Muscle of back (tissue), 11 donors: Measurements from ENCODE around the gene GPR153. TPM values are rescaled to one million over a fixed set of nuclear protein-coding genes. Genes with fewer than 3 reads are reported as not detected.
"Not testable (repeated sequence)": the region's sequence is repeated elsewhere in the genome, so short reads cannot be mapped to it uniquely, and the experiment has no call there.

Experiments
- DNase-seq, 3 donors: peaks; one replicate each; pipeline versions ENCODE4 v3.0.0 to v3.0.0-alpha.2; 2013
- polyA plus RNA-seq, 10 donors: library from polyadenylated mRNA; unstranded; fragments of 120-200 nt; gene quantifications; one replicate each; pipeline ENCODE4 v1.2.1, GENCODE V29; 2013; ENCODE audit not compliant: insufficient read length in 10 of 10

Gene GPR153
- polyA plus RNA-seq, 10 donors = 9.5 to 26.1 (median 14.6) TPM

DNA sequence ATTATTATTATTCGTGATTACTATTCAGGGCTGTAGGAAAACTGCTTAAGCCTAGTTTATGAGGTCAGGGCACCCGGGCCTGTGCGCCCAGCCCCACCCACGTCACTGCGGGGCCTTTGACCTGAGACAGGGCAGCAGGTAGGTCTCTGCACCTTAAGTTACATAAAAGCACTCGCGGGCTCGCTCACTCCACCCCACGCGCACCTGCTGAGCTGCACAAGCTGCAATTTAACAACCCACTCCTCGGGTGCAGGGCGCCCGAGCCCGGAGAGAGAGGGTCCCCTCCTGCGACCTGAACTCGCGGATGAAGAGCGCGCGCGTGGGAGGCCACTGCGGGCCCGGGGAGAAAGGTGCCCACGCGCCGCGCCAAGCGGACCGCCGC is 25.6 kb downstream of the GPR153 start:
- peak in 1 of 3 donors; percentile 23 for DNase-seq

- DNase-seq = peak in 1 of 3 donors; percentile 26
Measured at GRCh38 chr1:6234502-6235295, 26.2 kb downstream of the GPR153 start.

DNA sequence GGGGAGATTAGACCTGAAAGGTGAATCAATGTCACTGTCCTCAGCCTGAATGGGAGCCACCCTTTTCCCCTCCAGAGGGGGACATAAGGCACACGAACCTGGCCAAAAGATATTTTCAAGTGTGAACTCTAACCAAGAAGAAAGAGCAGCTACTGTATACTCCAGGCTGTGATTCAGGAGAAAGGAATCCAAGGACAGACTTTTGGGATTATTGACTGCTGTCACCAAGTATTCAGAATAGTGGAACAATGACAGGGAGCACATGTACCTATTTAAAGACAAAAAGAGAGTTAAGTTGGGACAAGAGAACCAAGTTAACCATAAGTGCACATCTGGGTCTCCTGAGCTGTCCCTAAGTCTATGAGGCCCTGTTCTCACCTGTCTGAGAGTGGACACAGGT is 27.5 kb downstream of the GPR153 start:
- no peak for DNase-seq

DNA sequence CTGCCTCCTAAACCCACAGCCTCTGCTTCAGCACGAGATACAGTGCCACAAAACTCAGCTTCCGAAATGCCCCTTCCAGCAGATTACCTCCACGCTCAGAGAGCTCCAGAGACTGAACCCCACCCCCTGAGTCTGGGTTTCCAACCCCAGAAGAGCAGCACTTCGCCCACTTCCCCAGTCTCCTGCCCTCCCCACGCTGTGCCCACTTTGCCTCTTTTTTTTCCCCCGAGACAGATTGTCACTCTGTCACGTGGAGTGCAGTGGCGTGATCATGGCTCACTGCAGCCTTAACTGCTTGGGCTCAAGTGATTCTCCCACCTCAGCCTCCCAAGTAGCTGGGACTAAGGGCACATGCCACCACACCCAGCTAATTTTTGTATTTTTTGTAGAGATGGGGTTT is 35.2 kb downstream of the GPR153 start:
- no peak for DNase-seq

GRCh38 chr1:6224718-6225117 is 36.2 kb downstream of the GPR153 start:
- DNase-seq = no peak

DNA sequence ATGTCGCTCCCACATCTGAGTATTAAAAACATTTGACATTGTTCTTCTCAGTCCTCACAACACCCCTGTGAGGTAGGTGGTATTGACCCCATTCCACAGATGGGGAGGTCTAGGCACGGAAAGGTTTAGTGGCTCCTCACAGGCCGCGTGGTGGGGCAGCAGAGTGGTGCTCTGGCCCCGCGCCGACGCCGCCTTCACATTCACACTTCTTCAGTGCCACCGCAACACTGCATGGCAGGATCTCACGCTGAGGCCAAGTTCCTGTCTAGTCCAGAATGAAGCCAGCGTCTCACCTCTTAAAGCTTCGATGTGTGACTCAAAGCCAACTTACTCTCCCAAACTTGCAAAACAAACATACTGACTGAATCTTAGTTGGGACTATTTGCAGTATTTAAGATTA is 37.3 kb downstream of the GPR153 start:
- DNase-seq = no peak

DNA sequence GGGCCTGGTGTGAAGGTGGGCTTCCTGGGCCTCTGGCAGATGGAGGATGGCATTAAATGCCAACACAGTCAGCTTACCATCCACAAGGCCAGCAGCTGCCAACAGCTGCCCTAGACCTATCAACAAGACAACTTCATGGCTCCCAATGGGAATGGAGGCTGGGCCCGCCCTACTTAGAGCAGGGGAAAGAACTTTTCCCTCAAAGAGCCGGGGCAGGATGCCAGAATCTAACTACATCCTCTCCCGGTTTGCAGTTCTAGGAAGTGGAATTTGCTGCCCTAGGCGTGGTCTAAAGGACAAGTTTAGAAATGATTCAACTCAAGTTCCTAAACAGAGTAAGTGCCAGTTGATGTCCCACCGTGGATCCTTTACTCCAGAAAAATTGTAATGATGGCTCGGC is 38.3 kb downstream of the GPR153 start:
- DNase-seq = peak; percentile 41 to 88 (median 74)

- no peak for DNase-seq
Measured at GRCh38 chr1:6221210-6221784, 39.6 kb downstream of the GPR153 start.

DNA sequence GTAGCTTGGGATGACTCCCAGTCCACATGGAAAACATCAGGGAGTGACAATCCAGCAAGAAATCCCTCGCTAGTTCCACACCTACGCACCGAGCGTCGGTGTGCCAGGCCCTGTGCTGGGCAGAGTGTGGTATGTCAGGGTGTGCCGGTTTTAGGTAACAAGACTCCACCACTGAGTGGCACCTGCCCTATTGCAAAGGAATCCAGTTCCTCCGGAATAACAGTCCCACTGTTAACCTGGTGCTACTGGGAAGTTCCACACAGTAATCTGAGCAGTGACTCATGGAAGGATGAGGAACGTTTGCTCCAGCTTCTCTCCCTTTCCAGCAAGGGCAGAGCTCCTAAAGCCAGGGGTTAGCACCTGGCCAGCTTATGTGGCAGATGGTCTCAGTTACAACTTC is 40.7 kb downstream of the GPR153 start:
- no peak for DNase-seq

DNA sequence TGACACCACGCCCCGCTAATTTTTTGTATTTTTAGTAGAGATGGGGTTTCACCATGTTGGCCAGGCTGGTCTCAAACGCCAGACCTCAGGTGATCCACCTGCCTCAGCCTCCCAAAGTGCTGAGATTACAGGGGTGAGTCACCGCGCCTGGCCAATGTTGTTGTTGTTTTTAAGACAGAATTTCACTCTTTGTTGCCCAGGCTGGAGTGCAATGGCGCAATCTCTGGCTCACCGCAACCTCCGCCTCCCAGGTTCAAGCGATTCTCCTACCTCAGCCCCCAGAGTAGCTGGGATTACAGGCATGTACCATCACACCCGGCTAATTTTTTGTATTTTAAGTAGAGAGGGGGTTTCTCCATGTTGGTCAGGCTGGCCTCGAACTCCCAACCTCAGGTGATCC is 41.3 kb downstream of the GPR153 start:
- not testable (repeated sequence) for DNase-seq

DNA sequence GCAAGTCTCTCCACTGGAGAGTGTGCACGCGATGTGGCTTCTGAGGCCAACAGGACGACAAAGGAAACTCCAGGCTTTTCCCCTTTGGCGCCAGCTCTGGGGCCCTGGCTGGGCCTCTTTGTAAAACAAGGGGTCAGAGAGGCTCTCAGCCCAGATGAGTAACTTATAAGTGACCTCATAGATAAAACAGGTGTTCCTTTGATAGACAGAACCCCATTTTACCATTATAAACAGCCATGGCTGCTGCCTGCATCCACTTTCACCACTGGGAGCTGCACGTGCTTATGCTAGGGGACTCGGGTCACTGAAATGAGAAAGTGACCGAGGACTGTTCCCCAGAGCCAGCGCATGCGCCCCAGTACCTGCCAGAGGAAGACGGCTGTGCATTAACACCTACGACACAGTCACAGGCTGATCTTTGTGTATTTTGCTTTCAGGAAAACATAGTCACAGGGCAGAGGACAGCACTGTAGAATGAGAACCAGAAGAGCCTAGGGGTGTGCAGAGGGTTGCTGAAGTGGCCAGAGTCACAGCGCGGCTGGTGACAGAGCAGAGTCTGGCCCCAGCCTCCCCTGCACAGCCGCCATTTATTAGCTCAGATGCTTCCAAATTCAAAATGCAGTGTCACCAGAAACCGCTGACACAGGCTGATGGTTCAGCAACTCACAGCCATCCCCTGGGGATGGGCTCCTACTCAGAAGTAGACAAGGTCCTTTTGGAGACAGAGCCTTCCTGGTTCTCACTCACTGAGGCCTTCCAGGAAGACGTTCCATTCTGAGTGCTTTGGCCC is 42.3 kb downstream of the GPR153 start:
- DNase-seq = no peak

GRCh38 chr1:6212193-6212959 is 48.5 kb downstream of the GPR153 start:
- no peak for DNase-seq

GRCh38 chr1:6211731-6212130 is 49.2 kb downstream of the GPR153 start:
- no peak for DNase-seq

- DNase-seq = no peak
Measured at GRCh38 chr1:6210591-6211355, 50.1 kb downstream of the GPR153 start.

DNA sequence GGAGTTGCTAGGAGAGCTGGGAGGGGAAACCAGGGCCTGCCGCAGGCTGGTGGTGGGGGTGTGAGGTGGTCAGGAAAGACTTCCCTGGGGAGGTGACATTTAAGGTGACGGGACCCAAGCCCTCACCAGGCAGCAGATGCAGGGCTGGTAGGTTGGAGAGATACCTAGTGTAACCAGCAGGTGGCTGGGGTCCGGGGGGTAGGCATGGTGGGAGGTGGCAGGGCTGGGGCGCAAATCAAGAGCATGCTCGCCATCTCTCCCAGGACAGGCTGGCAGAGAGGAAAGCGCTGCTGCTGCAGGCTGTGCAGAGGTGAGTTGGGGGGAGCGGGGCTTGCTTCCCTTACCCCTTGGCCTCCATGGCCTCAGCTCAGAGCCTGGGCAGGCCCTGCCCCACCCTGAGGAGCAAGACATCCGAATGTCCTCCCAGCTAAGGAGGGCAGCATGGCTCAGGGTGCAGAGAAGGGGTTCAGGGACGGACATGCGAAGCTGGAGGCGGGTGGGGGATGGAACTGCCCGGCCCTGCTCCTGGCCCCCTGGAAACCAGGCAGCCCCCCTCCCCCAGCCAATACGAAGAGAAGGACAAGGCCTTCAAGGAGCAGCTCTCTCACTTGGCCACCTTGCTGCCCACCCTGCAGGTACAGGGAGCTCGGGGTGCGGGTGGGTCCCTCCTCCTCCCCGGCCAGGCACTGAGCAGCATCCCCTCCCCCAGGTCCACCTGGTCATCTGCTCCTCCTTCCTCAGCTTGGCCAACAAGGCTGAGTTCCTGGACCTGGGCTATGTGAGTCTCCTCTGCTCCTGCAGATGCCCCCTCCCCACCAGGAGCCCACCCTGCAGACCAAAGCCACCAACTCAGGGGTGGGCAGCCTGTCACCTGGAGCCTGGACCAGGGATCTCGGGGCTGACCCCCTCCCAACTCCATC is 51.0 kb downstream of the GPR153 start:
- no peak for DNase-seq

- DNase-seq = peak in 2 of 3 donors; percentile 62 to 79
Measured at GRCh38 chr1:6208723-6209660, 51.9 kb downstream of the GPR153 start.

- no peak for DNase-seq
Measured at GRCh38 chr1:6207921-6208320, 53.0 kb downstream of the GPR153 start.

GRCh38 chr1:6207075-6207885 is 53.6 kb downstream of the GPR153 start:
- DNase-seq = no peak
